Adrenal gland (tissue), 12 donors: Measurements from ENCODE around the gene SMARCD3. TPM values are rescaled to one million over a fixed set of nuclear protein-coding genes. Genes with fewer than 3 reads are reported as not detected.

ENCODE experiments used
- DNase-seq, 7 donors: peaks; one replicate each; pipeline ENCODE4 v3.0.0-alpha.2; 2019 to 2020
- H3K27ac ChIP-seq, 5 donors: fragments of 200-600 bp; sonication (generic) in 4 of 5; 1 replicate in 3 of 5; 2 replicates in 2 of 5; pipeline versions ENCODE4 v1.5.1 to v1.8.0; 2016 to 2020; ENCODE audit warnings: mild to moderate bottlenecking in 1 of 5
- H3K27me3 ChIP-seq: fragments of 200-600 bp; 2 replicates; pipeline ENCODE4 v1.8.0; 2021
- H3K36me3 ChIP-seq, 2 donors: fragments of 200-600 bp; replicated peaks in 1 of 2; 1 replicate in 1 of 2; 2 replicates in 1 of 2; pipeline versions ENCODE4 v1.5.1 to v1.8.0; 2018 to 2022
- H3K4me1 ChIP-seq, 2 donors: fragments of 200-600 bp; replicated peaks in 1 of 2; 1 replicate in 1 of 2; 2 replicates in 1 of 2; pipeline versions ENCODE4 v1.5.1 to v1.8.0; 2018 to 2021
- H3K4me3 ChIP-seq, 4 donors: fragments of 200-600 bp; sonication (generic) in 3 of 4; one replicate each; pipeline ENCODE4 v1.5.1; 2016 to 2018
- H3K9me3 ChIP-seq, 3 donors: fragments of 200-600 bp; sonication (generic) in 1 of 3; replicated peaks in 1 of 3; 1 replicate in 2 of 3; 2 replicates in 1 of 3; pipeline versions ENCODE4 v1.5.1 to v1.8.0; 2016 to 2021
- CTCF ChIP-seq, 6 experiments: fragments of 450-650 bp in 4 of 6; fragments of 200-600 bp in 2 of 6; sonication (generic) in 1 of 6; IDR thresholded peaks; 1 replicate in 5 of 6; 2 replicates in 1 of 6; pipeline versions ENCODE4 v1.5.1 to v1.8.0; 2016 to 2021; ENCODE audit warnings: antibody characterized with exemption in 6 of 6, mild to moderate bottlenecking in 2 of 6, moderate library complexity in 1 of 6
- POLR2A ChIP-seq, 2 donors: fragments of 450-650 bp; IDR thresholded peaks; one replicate each; pipeline ENCODE4 v1.6.1; 2017; ENCODE audit warnings: antibody characterized with exemption in 2 of 2, mild to moderate bottlenecking in 2 of 2, moderate library complexity in 1 of 2
- WGBS, 4 donors: extraction: QIAGEN DNeasy Blood & Tissue Kit in 2 of 4; methylation state at CpG; one replicate each; pipeline versions ENCODE4 v1.1.5 to v1.1.7; 2013 to 2017; 5-methylcytosine and 5-hydroxymethylcytosine counted together
- intact Hi-C, 2 donors: fragments of 100-400 bp; cut with DNase I; formaldehyde crosslinking; loops; one replicate each; pipeline versions ENCODE4 v1.14.1 to v1.15.0; 2022 to 2023
- polyA plus RNA-seq, 3 donors: library from polyadenylated mRNA; stranded (reverse); fragments of 200-250 nt in 2 of 3; fragments of 350-450 nt in 1 of 3; fragmentation: Illumina TruSeq in 1 of 3; extraction: RNeasy Lipid Tissue Mini Kit (QIAGEN cat#74804) in 1 of 3; gene quantifications; one replicate each; pipeline ENCODE4 v1.2.3, GENCODE V29; 2013 to 2014
- total RNA-seq, 9 donors: library from RNA; depleted of rRNA in 4 of 9; stranded (reverse); fragments of >200 nt in 4 of 9; fragments of 120-200 nt in 1 of 9; fragmentation: NEBNext Ultra II Directional in 1 of 9; extraction: Animal tissue kit (Norgen Biotek cat#: 25700) in 1 of 9; gene quantifications; one replicate each; pipeline versions ENCODE4 v1.1.0 to v1.2.4, GENCODE V29; 2013 to 2023
- donor health status: healthy with polysubstance abuse.
- donor health status: Bipolar disorder and iron deficiency.
- donor health status: DM: yes; HTN: yes; CAD: no.
- donor health status: DM: no; HTN: no; CAD: no.
- donor health status: DM: no; HTN: no; CAD: no.
- donor health status: DM: yes; HTN: yes; CAD: no.

The SMARCD3 gene
- total and polyA plus RNA-seq, 12 donors = 46.4 to 194 (median 109) TPM

- 87 to 92% (median 89%) methylated on average over 14 to 17 of the region's 17 CpGs for WGBS, 4 donors
- no peak overlapping the region for H3K4me3 ChIP-seq
- H3K36me3 ChIP-seq = no peaks in the 10 kb centered on the region
- H3K27ac ChIP-seq = no peak overlapping the region
- H3K9me3 ChIP-seq = no peaks in the 10 kb centered on the region
- no peaks in the 10 kb centered on the region for H3K27me3 ChIP-seq
- intact Hi-C loops = no loop called here
- peaks cover 5 to 19% of the 10 kb centered on the region in 2 donors for H3K4me1 ChIP-seq
- TF ChIP-seq CTCF (IDR thresholded peaks at IDR 0.05) = no peak
- TF ChIP-seq POLR2A (IDR thresholded peaks at IDR 0.05) = no peak
- no peak for DNase-seq
Observed at GRCh38 chr7:151274936-151275812, 26.7 kb upstream of the SMARCD3 start.

DNA sequence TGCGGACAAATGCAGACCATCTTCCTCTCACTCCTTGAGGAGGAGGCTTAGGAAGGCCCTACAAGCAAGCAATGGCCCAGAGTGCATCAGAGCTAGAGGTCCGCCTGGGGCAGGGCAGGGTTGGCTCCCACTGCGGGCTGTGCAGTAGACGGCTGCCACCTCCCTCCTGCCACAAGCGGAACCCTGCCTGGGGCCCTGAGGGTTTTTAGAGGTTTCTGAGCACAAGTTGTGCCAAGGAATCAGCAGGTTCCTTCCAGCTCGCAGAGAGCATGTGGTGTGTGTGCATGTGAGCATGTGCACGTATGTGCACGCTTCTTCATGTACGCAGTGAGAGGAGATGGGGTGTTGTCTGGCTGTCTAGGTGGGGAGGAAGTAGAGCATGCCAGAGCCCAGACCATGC lies 25.9 kb upstream of the SMARCD3 start:
- Histone ChIP-seq H3K9me3 (no peaks in the 10 kb centered on the region), H3K4me1 (peaks cover 5 to 19% of the 10 kb centered on the region in 2 donors), H3K4me3 (no peak overlapping the region), H3K36me3 (no peaks in the 10 kb centered on the region), H3K27ac (no peak overlapping the region), H3K27me3 (no peaks in the 10 kb centered on the region)
- DNase-seq = no peak
- no peak for TF ChIP-seq CTCF (IDR thresholded peaks at IDR 0.05)
- no peak for TF ChIP-seq POLR2A (IDR thresholded peaks at IDR 0.05)
- WGBS, 4 donors = 89 to 97% (median 92%) methylated on average over 3 to 9 of the region's 9 CpGs
- intact Hi-C loops = no loop called here

DNA sequence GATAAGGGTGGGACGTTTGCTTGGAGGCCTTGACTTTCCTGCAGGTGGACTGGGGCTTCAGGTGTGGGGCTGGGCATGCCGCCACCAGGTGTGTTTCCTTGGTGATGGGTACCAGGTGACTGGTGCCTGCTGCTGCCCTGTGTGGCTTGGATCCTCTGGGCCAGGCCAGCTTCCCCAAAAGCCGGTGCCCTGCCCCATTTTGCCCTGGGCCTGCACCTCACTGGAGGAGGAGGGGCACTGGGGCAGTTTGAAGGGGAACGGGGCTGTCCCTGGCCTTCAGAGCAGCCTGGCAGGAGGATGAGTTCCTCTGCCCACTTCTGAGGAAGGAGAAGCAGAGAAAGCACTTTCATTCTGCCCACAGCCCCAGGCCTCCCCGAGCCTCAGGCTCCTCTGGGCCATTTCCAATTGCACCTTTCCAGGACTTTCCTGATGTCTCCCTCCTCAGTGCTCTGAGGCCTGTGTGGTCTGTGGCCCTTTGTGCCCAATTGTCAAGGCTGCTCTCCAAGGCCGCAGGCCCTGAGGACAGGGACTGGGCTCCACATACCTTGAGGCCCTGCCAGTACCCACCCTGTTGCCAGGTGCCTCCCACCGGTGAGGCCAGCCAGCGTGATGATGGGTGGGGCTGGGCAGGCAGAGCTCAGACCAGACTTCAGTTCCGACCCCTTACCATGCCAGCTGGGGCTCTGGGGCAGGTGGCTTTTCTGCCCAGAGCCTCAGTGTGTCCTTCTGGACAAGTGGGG lies 25.3 kb upstream of the SMARCD3 start:
- no peak overlapping the region for H3K27ac ChIP-seq
- WGBS, 4 donors = 60 to 70% (median 67%) methylated on average over 4 to 9 of the region's 9 CpGs
- H3K27me3 ChIP-seq = no peaks in the 10 kb centered on the region
- no peak for DNase-seq
- TF ChIP-seq POLR2A (IDR thresholded peaks at IDR 0.05) (no peak), CTCF (IDR thresholded peaks at IDR 0.05) (no peak)
- no peaks in the 10 kb centered on the region for H3K9me3 ChIP-seq
- peaks cover 5 to 19% of the 10 kb centered on the region in 2 donors for H3K4me1 ChIP-seq
- H3K4me3 ChIP-seq = no peak overlapping the region
- H3K36me3 ChIP-seq = no peaks in the 10 kb centered on the region
- intact Hi-C loops = no loop called here

- 91 to 100% (median 96%) methylated on average over 2 to 7 of the region's 7 CpGs for WGBS, 4 donors
- no peaks in the 10 kb centered on the region for H3K36me3 ChIP-seq
- H3K27ac ChIP-seq = peak overlapping the region in 2 of 5 donors; percentile 51 to 74
- H3K4me1 ChIP-seq = peaks cover 5 to 19% of the 10 kb centered on the region in 2 donors
- H3K4me3 ChIP-seq = no peak overlapping the region
- H3K27me3 ChIP-seq = no peaks in the 10 kb centered on the region
- H3K9me3 ChIP-seq = no peaks in the 10 kb centered on the region
- TF ChIP-seq POLR2A (IDR thresholded peaks at IDR 0.05) (no peak), CTCF (IDR thresholded peaks at IDR 0.05) (no peak)
- no peak for DNase-seq
- intact Hi-C loops = no loop called here
Observed at GRCh38 chr7:151272877-151273276, 24.4 kb upstream of the SMARCD3 start.
